NCI-H446 (cell line): ENCODE measurements around the gene BRD4.

Source experiments
- DNase-seq, 2 experiments: peaks; one replicate each; lab custom pipeline; 2025; lab: John Stamatoyannopoulos, UW

BRD4 gene

GRCh38 chr19:15265214-15265849 lies 67.0 kb downstream of the BRD4 start:
- DNase-seq = no peak

DNA sequence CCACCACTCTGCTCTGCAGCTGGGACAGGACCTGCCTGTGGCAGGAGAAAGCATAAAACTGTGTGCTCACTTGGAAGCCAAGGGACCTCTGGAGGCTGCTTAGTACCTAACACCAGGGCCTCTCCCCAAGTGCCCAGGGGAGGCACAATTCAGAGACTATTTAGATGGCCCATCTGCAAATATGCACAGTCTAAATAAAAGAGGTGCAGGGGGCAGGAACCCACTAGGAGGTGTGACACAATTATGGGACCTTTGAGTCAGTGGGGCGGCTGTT lies 67.5 kb downstream of the BRD4 start:
- DNase-seq = no peak

GRCh38 chr19:15264061-15264932 lies 68.0 kb downstream of the BRD4 start:
- peak; percentile 35 to 74 for DNase-seq

DNA sequence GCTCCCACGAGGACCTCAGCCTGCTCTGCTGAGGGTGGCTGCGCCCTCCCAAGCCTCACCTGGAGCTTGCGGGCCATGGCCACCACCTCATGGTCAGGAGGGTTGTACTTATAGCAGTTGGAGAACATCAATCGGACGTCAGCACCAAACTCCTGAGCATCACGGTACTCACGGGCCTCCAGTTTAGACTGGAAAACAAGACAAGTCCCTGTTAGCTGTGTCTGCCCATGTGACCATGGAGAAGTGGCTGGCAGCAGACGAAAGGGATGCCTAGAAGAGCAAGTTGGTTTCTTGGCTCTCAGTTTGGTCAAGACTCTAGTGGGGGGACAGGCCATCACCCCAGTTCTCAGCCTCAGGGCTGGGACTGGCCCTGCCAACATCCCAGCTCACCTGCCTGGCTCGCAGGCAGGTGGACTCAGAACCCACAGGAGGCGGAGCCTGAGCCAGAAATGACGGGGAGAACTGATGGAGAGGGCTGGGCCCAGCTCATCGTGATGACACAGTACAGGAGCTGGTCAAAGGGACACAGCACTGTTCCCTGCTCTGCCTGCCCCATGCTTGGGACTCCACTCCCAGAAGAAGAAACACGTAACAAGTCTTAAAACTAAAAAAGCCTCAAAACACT lies 68.9 kb downstream of the BRD4 start:
- DNase-seq = no peak

GRCh38 chr19:15262011-15262410 lies 70.3 kb downstream of the BRD4 start:
- DNase-seq = no peak

- no peak for DNase-seq
Measured at GRCh38 chr19:15260939-15261338, 71.4 kb downstream of the BRD4 start.

DNA sequence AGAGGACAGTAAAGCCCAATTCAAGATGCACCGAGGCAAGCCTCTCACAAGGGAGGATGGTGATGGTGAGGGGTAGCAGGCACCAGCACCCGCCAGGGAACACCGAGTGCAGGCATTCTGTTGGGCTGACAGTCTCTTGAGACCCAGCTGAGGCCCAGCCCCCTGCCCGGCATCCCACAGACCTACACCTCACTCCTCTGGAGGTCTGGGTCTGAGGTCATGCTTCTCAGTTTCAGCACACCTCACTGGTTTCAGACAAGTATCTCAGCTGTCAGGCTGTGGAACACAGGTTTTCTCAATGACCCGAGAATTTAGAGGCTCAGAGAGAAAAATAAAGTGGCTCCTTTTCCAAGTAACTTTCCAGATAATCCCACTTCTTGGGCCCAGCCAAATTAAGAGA lies 72.4 kb downstream of the BRD4 start:
- DNase-seq = no peak

DNA sequence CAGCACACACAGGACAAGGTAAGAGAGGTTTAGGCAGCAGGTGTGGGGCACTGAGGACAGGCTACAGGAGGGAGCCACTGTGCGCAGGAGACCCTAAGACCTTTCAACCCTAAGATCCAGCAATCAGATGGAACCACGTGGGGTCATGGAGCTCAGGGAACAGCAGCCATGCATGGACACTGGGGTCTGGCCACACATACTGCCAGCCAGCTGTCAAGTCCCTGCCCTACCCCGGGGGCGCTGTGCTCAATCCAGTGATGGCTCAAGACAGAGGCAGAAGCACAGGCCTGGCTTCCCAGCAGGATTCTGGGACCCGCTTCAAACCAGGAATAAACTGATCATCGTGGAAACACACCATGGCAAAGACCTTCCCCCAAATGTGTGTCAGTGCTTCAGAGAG lies 74.6 kb downstream of the BRD4 start:
- DNase-seq = no peak

- DNase-seq = no peak
Measured at GRCh38 chr19:15256708-15257331, 75.5 kb downstream of the BRD4 start.

DNA sequence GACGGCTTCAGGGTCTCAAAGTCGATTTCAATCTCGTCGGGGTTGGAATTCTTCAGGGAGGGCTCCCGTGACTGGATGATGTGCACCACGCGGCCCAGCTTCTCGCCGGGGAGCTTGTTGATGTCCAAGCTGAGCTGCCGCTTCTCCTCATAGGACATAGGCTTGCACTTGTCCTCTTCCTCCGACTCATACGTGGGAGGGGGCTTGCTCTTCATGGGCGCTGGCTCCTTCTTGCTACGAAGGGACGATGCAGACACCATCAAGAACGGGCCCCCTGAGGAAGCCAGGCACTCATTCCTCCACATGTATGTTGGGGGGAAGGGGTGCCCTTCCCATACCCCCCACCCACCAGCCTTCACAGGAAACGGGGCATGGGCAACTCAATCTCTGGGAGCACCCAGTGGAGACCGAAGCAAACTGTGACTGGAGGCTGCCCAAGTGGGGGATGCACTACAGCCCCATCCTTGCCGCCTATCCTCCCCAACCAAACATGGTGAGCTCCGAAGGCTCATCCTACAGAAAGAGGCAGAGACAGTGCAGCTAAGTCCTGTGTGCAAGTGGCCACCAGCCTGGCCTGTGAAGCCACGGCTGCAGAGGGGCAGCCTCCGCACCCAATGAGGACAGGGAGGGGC lies 76.9 kb downstream of the BRD4 start:
- DNase-seq = no peak

GRCh38 chr19:15254547-15254946 lies 77.8 kb downstream of the BRD4 start:
- no peak for DNase-seq

DNA sequence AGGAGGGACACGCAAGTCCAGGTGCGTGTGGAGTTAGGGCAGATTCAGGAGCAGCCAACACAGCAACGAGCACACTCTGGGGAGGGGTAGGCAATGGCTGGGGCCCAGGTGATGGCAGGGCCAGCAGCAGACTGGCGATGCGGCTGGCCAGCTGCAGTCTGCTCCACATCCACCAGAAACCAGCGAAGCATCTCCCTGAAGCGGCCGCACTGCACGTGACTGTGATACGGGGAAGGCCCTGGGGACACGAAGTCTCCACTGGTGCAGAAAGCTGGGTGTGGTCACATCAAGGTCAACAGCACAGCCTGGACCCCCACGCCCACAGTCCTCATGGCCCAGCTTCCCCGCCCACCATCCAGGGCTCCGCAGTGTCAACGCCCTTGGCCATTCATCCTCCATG lies 78.8 kb downstream of the BRD4 start:
- no peak for DNase-seq

GRCh38 chr19:15253061-15253460 lies 79.3 kb downstream of the BRD4 start:
- DNase-seq = no peak

DNA sequence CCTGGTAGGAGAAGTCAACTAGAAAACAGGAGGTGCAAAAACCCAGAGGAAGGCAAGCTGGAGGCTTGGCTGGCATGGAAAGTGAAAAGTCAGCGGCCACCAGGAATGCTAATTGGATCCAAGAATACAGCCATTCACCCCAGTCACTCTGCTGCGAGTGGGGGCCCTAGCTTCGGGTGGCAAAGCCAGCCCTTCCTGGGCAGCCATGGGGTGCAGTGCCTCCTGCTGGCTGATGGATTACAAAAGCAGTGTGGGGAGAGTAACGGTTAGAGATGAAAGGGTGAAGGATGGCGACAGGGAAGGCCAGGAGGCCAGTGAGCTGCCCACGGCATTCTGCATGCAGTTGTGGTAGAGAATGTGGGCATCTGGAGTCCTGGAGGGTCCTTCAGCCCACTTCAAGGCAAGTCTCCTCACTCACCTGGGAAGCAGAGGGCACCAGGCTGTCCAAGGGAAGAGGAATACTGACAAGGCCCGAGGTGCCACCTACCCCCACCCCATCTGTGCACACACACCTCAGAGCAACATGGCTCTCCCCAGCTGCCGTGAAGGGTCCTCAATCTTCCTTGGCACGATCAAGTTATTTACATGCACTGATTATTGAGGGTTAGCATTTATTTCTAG lies 79.8 kb downstream of the BRD4 start:
- no peak for DNase-seq

- DNase-seq = no peak
Measured at GRCh38 chr19:15251749-15252397, 80.5 kb downstream of the BRD4 start.

DNA sequence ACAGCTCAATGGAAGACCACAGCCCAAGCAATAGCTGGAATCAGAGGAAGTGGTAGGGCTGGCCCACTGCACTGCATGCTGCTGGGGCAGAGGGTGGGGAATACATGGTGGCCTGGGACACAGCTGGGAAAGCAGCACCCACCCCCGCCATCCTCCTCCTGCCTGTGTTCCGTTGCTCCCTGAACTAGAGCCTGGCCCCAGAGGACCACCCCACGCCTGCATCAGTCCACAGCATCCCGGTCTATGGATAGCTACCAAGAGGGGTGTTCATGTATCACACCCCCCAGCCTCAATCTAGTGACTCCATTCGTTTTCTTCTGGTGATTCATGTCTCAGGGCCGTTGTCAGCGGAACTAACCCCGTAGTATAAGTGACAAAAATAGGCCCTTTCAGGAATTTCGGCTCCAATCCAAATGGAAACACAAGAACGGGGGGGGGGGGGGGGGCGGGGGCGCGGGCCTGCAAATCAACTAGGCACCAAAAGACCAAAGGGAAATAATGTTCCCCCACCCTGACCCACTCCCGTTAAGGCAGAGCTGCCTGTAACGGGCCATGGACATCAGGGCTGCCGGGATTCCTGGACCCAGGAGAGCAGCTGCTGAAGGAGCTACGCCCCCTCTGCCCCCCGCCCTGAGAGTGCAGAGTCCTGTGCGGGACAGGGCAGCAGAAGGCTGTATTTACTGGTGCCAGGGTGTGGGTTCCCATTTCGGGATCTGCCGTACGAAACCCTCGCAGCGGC lies 81.2 kb downstream of the BRD4 start:
- DNase-seq = no peak

- DNase-seq = no peak
Measured at GRCh38 chr19:15250640-15250993, 81.7 kb downstream of the BRD4 start.

DNA sequence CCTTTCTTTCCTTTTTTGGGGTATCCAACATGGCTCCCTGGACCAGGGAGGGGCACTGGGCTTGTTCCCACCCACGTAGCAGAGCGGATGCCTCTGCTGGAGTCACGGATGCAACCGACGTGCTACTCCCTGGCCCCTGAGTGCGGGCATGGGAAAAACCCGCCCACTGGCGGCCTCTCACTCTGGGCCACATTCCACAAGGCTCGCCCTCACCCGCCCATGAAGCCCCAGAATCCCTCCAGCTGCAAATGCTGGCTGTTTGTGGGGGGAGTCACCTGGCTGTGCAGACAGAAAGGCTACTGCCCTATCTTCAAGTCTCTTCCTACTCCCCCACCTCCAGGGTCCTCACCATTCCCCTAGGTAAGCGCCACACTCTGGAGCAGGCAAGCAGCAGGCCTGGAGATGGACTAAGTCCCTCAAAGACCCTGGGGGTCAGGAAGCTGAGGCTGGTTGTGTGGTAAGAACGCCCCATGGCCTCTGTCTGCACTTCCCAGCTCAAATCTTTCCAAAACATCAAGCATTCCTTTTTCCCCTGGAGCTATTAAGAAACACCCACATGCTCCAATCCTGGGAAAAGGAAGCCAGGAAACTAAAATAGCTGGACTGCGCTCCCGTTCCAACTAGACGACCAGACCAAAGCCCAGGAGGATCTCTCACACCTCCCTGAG lies 82.2 kb downstream of the BRD4 start:
- DNase-seq = no peak

- DNase-seq = no peak
Measured at GRCh38 chr19:15249528-15249874, 82.8 kb downstream of the BRD4 start.
